CD14-positive monocyte (primary cell): ENCODE data around the gene MX2. TPM values are rescaled to one million over a fixed set of nuclear protein-coding genes. Genes with fewer than 3 reads are reported as not detected.

Source experiments
- DNase-seq, 3 donors: peaks; one replicate each; pipeline ENCODE4 v3.0.0-alpha.2; 2011 to 2022
- H2AFZ ChIP-seq: 2 replicates; pipeline ENCODE4 v1.6.0; 2012; ENCODE audit warnings: mild to moderate bottlenecking, low read depth, low read length, inconsistent platforms; ENCODE audit not compliant: insufficient read depth, poor library complexity, severe bottlenecking
- H3K27ac ChIP-seq, 2 donors: 1 replicate in 1 of 2; 2 replicates in 1 of 2; pipeline ENCODE4 v1.5.1; 2012 to 2013; ENCODE audit warnings: low read length in 2 of 2, control low read depth in 1 of 2, inconsistent platforms in 1 of 2, low read depth in 1 of 2, mild to moderate bottlenecking in 1 of 2
- H3K27me3 ChIP-seq, 2 donors: one replicate each; pipeline versions ENCODE4 v1.6.0 to v1.6.1; 2011 to 2013; ENCODE audit warnings: low read length in 2 of 2; ENCODE audit not compliant: control insufficient read depth in 2 of 2, insufficient read depth in 2 of 2
- H3K36me3 ChIP-seq, 2 donors: replicated peaks in 1 of 2; 1 replicate in 1 of 2; 2 replicates in 1 of 2; pipeline versions ENCODE4 v1.5.1 to v1.6.1; 2012 to 2013; ENCODE audit warnings: low read length in 2 of 2, control low read depth in 1 of 2, inconsistent platforms in 1 of 2, mild to moderate bottlenecking in 1 of 2; ENCODE audit not compliant: insufficient read depth in 2 of 2, control insufficient read depth in 1 of 2
- H3K4me1 ChIP-seq, 2 donors: 1 replicate in 1 of 2; 2 replicates in 1 of 2; pipeline versions ENCODE4 v1.5.1 to v1.6.1; 2012 to 2013; ENCODE audit warnings: low read length in 2 of 2, control low read depth in 1 of 2, inconsistent platforms in 1 of 2, mild to moderate bottlenecking in 1 of 2, moderate library complexity in 1 of 2; ENCODE audit not compliant: insufficient read depth in 2 of 2, control insufficient read depth in 1 of 2
- H3K4me2 ChIP-seq: replicated peaks from 2 replicates; pipeline ENCODE3; 2012; ENCODE audit warnings: low read length, moderate library complexity, mild to moderate bottlenecking; ENCODE audit not compliant: poor library complexity, severe bottlenecking; ENCODE audit errors: extremely low read depth
- H3K4me3 ChIP-seq, 3 experiments: fragments of 200-600 bp in 1 of 3; sonication (generic) in 1 of 3; replicated peaks in 1 of 3; 1 replicate in 2 of 3; 2 replicates in 1 of 3; pipeline ENCODE4 v1.5.1; 2011 to 2013; ENCODE audit warnings: low read length in 3 of 3, mild to moderate bottlenecking in 3 of 3, control low read depth in 2 of 3, low read depth in 2 of 3, inconsistent platforms in 1 of 3, moderate library complexity in 1 of 3
- H3K79me2 ChIP-seq: 2 replicates; pipeline ENCODE4 v1.6.0; 2012; ENCODE audit warnings: mild to moderate bottlenecking, control low read depth, inconsistent platforms, low read length, moderate library complexity; ENCODE audit not compliant: insufficient read depth
- H3K9ac ChIP-seq: 2 replicates; pipeline ENCODE4 v1.6.0; 2017; ENCODE audit warnings: low read length, mild to moderate bottlenecking; ENCODE audit not compliant: insufficient read depth, poor library complexity, severe bottlenecking
- H3K9me3 ChIP-seq, 2 donors: replicated peaks in 1 of 2; 1 replicate in 1 of 2; 2 replicates in 1 of 2; pipeline versions ENCODE4 v1.5.1 to v1.6.1; 2012 to 2013; ENCODE audit warnings: low read length in 2 of 2, control low read depth in 1 of 2; ENCODE audit not compliant: control insufficient read depth in 1 of 2, insufficient read depth in 1 of 2
- H4K20me1 ChIP-seq: 2 replicates; pipeline ENCODE4 v1.6.0; 2012; ENCODE audit warnings: mild to moderate bottlenecking, low read length, control low read depth, moderate library complexity; ENCODE audit not compliant: insufficient read depth
- H3K27ac Mint-ChIP-seq, 7 donors: one replicate each; pipeline ENCODE4 v1.8.0; 2020; ENCODE audit warnings: mild to moderate bottlenecking in 7 of 7, mixed read lengths in 7 of 7, moderate library complexity in 6 of 7, inconsistent platforms in 2 of 7
- H3K27me3 Mint-ChIP-seq, 3 donors: one replicate each; pipeline ENCODE4 v1.8.0; 2021 to 2022; ENCODE audit warnings: low read depth in 3 of 3, mild to moderate bottlenecking in 3 of 3, mixed read lengths in 3 of 3, moderate library complexity in 3 of 3, inconsistent platforms in 1 of 3
- H3K36me3 Mint-ChIP-seq, 2 donors: one replicate each; pipeline ENCODE4 v1.8.0; 2020; ENCODE audit warnings: mixed read lengths in 2 of 2, inconsistent platforms in 1 of 2, mild to moderate bottlenecking in 1 of 2
- H3K4me1 Mint-ChIP-seq: one replicate; pipeline ENCODE4 v1.8.0; 2020; ENCODE audit warnings: mild to moderate bottlenecking, mixed read lengths
- H3K4me3 Mint-ChIP-seq, 2 donors: one replicate each; pipeline ENCODE4 v1.8.0; 2020; ENCODE audit warnings: mild to moderate bottlenecking in 2 of 2, mixed read lengths in 2 of 2, moderate library complexity in 1 of 2
- H3K9me3 Mint-ChIP-seq, 7 donors: one replicate each; pipeline ENCODE4 v1.8.0; 2020 to 2022; ENCODE audit warnings: mixed read lengths in 7 of 7, mild to moderate bottlenecking in 6 of 7, moderate library complexity in 6 of 7, inconsistent platforms in 2 of 7
- CTCF ChIP-seq: fragments of 200-600 bp; IDR thresholded peaks from one replicate; pipeline ENCODE4 v1.8.0; 2022; ENCODE audit warnings: antibody characterized with exemption, mild to moderate bottlenecking
- WGBS: methylation state at CpG from one replicate; pipeline ENCODE4 v1.1.5; 2013; ENCODE audit warnings: missing lambda C conversion rate; ENCODE audit not compliant: insufficient coverage; 5-methylcytosine and 5-hydroxymethylcytosine counted together
- intact Hi-C, 2 donors: fragments of 100-400 bp; cut with micrococcal nuclease; formaldehyde crosslinking; loops; one replicate each; pipeline versions ENCODE4 v1.15.0 to v1.15.1; 2023
- polyA plus RNA-seq, 3 donors: library from polyadenylated mRNA; depleted of rRNA in 1 of 3; unstranded in 2 of 3; stranded (reverse) in 1 of 3; fragments of 300-500 nt in 2 of 3; fragments of >200 nt in 1 of 3; fragmentation: Illumina TruSeq in 2 of 3; gene quantifications; 1 replicate in 2 of 3; 2 replicates in 1 of 3; pipeline ENCODE4 v1.2.3, GENCODE V29; 2012 to 2021

The MX2 gene
- polyA plus RNA-seq, 3 donors: 43.1 to 79.4 (median 50.3) TPM

DNA sequence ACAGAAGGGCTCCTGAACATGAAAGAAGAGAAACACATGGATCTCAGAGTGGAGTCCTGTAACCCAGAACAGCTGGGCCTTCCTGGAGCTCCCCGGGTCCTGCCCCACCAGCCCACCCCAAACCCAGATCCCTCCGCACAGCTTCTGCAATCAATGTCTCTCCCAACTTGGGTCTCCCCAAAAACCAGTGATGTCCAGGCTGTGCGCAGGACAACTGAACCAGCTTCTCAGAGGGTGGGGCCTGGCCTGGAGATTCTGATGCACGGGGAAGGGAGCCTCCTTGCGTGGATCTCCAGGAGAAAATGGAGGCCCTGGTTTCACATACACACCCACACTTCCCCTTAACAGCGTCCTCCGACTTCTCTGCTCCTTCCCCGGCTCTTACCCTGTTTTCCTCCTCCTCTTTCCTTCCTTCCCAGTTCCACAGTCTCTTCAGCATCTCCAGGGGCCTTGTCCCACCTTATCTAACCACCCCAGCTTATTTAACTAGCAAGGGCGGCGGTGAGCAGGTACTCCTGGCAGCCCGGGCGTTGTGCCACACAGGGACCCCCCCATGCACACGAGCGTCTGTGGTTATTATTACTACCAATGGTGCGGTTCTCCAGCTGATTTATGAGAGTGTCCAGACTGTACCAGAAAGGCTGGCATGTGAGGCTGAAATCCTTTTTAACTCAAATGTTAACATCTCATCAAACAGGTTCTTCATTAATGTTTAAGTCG, 11.2 kb upstream of the MX2 start:
- peaks cover 0 to 6% (median 0%) of the 10 kb centered on the region in 7 donors for H3K9me3 Mint-ChIP-seq
- no peaks in the 10 kb centered on the region for H3K79me2 ChIP-seq
- H3K9me3 ChIP-seq: no peaks in the 10 kb centered on the region
- WGBS: 79% methylated on average over 12 of the region's 16 CpGs
- no peak overlapping the region for H3K4me3 ChIP-seq
- H3K36me3 ChIP-seq: no peaks in the 10 kb centered on the region
- peaks cover 13 to 14% of the 10 kb centered on the region in 2 donors for H3K4me1 ChIP-seq
- no peak overlapping the region for H3K9ac ChIP-seq
- no peaks in the 10 kb centered on the region for H3K27me3 ChIP-seq
- no peak for TF ChIP-seq CTCF
- H3K27me3 Mint-ChIP-seq: peaks cover 1 to 9% (median 5%) of the 10 kb centered on the region in 3 donors
- peak overlapping the region in 1 of 7 donors; percentile 70 for H3K27ac Mint-ChIP-seq
- H3K4me1 Mint-ChIP-seq: peaks cover 11% of the 10 kb centered on the region
- H3K4me2 ChIP-seq: no peak overlapping the region
- no peaks in the 10 kb centered on the region for H4K20me1 ChIP-seq
- H3K27ac ChIP-seq: no peak overlapping the region
- H3K36me3 Mint-ChIP-seq: no peaks in the 10 kb centered on the region
- intact Hi-C loops: no loop called here
- peak overlapping the region in 1 of 2 donors; percentile 2 for H3K4me3 Mint-ChIP-seq
- no peak overlapping the region for H2AFZ ChIP-seq
- DNase-seq: no peak

DNA sequence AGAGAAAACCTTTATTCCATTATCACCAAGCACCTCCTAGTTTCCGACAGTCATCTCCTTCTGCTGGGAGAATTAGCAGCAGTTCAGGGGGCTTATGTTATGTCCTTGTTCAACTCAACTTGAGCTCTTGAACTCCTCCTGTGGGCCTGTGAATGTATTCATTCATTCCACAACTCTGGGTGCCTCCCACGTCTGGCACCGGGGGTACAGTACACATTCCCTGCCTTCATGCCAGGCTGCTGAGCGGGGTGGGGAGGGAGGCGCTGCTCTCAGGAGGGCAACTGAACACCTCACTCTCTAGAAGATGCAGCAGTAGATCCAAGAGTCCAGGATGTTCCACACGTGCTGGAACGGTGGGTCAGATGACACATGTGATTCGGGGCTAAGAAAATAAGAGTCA, 4.3 kb upstream of the MX2 start:
- no peaks in the 10 kb centered on the region for H3K27me3 ChIP-seq
- H3K4me2 ChIP-seq: no peak overlapping the region
- no peak overlapping the region for H3K9ac ChIP-seq
- H4K20me1 ChIP-seq: no peaks in the 10 kb centered on the region
- peaks cover 11 to 14% of the 10 kb centered on the region in 2 donors for H3K4me1 ChIP-seq
- Mint-ChIP-seq H3K36me3 (no peaks in the 10 kb centered on the region), H3K4me1 (peaks cover 20% of the 10 kb centered on the region), H3K9me3 (peaks cover 0 to 6% (median 0%) of the 10 kb centered on the region in 7 donors), H3K27me3 (no peaks in the 10 kb centered on the region), H3K4me3 (no peak overlapping the region), H3K27ac (peak overlapping the region in 2 of 7 donors; percentile 17 to 37)
- DNase-seq: no peak
- TF ChIP-seq CTCF: no peak
- H3K27ac ChIP-seq: no peak overlapping the region
- peaks cover 2% of the 10 kb centered on the region for H3K79me2 ChIP-seq
- no peak overlapping the region for H3K4me3 ChIP-seq
- no peak overlapping the region for H2AFZ ChIP-seq
- WGBS: 95% methylated on average over 7 of the region's 8 CpGs
- H3K9me3 ChIP-seq: no peaks in the 10 kb centered on the region
- no peaks in the 10 kb centered on the region for H3K36me3 ChIP-seq
- intact Hi-C loops: no loop called here
